Mucosa of descending colon (tissue), 3 donors: ENCODE measurements around the gene ZBTB5. TPM values are rescaled to one million over a fixed set of nuclear protein-coding genes. Genes with fewer than 3 reads are reported as not detected.
A peak's percentile ranks its signal among the peaks of the same experiment; 100 is the strongest.

Source experiments
- ATAC-seq: fragments of 200-7000 bp; cut with Tn5 transposase; one replicate; pipeline ENCODE4 v1.9.1; 2020; ENCODE audit warnings: mild to moderate bottlenecking, moderate library complexity
- DNase-seq, 3 donors: peaks; one replicate each; pipeline ENCODE4 v3.0.0-alpha.2; 2020
- H3K36me3 ChIP-seq: fragments of 200-600 bp; one replicate; pipeline ENCODE4 v1.8.0; 2021; ENCODE audit warnings: low read depth, mild to moderate bottlenecking
- H3K4me1 ChIP-seq: fragments of 200-600 bp; one replicate; pipeline ENCODE4 v1.8.0; 2021; ENCODE audit warnings: low read depth, mild to moderate bottlenecking
- H3K4me3 ChIP-seq: fragments of 200-600 bp; one replicate; pipeline ENCODE4 v1.8.0; 2021; ENCODE audit warnings: mild to moderate bottlenecking
- H3K9me3 ChIP-seq: fragments of 200-600 bp; one replicate; pipeline ENCODE4 v1.8.0; 2021; ENCODE audit warnings: mild to moderate bottlenecking
- intact Hi-C, 2 donors: fragments of 100-400 bp; cut with DNase I in 1 of 2; cut with micrococcal nuclease in 1 of 2; formaldehyde crosslinking; loops; one replicate each; pipeline versions ENCODE4 v1.11.0 to v1.11.1; 2022; cut with DNase I, micrococcal nuclease
- total RNA-seq, 3 donors: library from RNA; stranded (reverse); fragmentation: NEBNext Ultra II Directional in 2 of 3; extraction: Animal tissue kit (Norgen Biotek cat#: 25700) in 2 of 3; gene quantifications; one replicate each; pipeline versions ENCODE4 v1.2.1 to v1.2.4, GENCODE V29; 2021 to 2023
- TF ChIP-seq, protein P1 (sequence below): fragments of 200-600 bp; IDR thresholded peaks from one replicate; pipeline ENCODE4 v1.8.0; 2022; ENCODE audit warnings: antibody characterized with exemption, mild to moderate bottlenecking
- donor health status: DM: no; HTN: no; CAD: no; lungs with moderate emphysema.
- donor health status: DM: no; HTN: no; CAD: no.
- donor health status: DM: no; HTN: yes; CAD: no.

The ZBTB5 gene
- total RNA-seq, 3 donors from 2014 or later: 7.8 to 11.9 (median 9.5) TPM

DNA sequence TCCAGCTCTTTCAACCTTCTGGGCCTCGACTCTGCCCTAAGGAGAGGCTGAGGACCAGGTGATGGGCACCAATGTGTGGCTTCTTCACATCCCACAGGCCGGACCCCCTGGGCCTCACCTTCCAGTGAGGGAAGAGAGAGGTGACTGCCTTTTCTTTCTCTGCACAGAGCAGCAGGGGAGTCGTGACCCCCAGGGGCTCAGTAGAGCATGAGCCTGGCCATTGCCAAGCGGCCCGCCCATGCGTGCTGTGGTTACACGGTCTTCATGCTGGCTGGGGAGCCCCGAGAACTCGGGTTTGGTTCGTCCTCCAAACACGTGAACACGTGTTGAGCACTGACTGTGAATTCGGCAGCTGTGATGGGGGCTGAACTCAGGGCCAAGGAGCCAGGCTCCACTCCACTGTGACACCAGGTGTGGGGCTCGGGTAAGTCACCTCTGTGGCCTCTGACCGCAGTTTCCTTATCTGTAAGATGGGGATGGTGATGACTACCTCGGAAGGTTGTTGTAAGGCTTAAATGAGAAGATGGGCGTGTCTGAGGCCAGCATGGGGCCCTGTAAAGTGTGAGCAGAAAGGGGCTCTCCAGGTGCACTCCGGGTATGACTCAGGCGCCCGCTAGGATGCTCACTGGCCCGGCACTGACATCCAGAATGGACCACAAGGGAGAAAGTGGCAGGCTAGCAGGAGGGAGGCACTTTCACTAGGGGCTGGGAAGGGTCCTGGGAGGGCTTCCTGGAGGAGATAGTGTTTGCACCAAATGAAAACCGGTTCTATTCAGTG is 56.1 kb downstream of the ZBTB5 start:
- peak in 2 of 3 donors; percentile 37 to 82 for DNase-seq
- Histone ChIP-seq H3K4me1 (no peaks in the 10 kb centered on the region), H3K4me3 (no peak overlapping the region), H3K36me3 (no peaks in the 10 kb centered on the region), H3K9me3 (no peaks in the 10 kb centered on the region)
- TF ChIP-seq, protein P1, sequence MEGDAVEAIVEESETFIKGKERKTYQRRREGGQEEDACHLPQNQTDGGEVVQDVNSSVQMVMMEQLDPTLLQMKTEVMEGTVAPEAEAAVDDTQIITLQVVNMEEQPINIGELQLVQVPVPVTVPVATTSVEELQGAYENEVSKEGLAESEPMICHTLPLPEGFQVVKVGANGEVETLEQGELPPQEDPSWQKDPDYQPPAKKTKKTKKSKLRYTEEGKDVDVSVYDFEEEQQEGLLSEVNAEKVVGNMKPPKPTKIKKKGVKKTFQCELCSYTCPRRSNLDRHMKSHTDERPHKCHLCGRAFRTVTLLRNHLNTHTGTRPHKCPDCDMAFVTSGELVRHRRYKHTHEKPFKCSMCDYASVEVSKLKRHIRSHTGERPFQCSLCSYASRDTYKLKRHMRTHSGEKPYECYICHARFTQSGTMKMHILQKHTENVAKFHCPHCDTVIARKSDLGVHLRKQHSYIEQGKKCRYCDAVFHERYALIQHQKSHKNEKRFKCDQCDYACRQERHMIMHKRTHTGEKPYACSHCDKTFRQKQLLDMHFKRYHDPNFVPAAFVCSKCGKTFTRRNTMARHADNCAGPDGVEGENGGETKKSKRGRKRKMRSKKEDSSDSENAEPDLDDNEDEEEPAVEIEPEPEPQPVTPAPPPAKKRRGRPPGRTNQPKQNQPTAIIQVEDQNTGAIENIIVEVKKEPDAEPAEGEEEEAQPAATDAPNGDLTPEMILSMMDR: no peak
- peak; percentile 80 for ATAC-seq
- intact Hi-C loops: no loop called here

DNA sequence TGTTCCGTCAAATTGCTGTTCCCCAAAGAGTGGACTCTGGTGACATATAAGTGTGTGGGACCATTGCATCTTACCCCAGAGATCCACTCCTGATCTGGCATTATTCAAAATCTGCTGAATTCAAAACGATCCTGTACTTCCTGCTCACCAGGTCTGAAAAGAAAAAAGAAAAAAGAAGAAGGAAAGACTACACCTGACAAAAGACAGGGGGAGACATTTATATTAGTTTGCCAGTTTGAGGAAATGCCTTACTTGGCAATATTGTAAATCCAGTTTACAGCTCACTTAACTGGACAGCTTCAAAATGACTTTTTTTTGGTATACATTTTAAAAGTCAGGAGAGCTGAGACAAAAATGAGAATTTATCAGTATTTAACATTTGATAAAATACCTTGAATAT is 57.8 kb downstream of the ZBTB5 start:
- Histone ChIP-seq H3K9me3 (no peaks in the 10 kb centered on the region), H3K4me3 (no peak overlapping the region), H3K36me3 (no peaks in the 10 kb centered on the region), H3K4me1 (no peaks in the 10 kb centered on the region)
- TF ChIP-seq, protein P1: no peak
- no peak for ATAC-seq
- no peak for DNase-seq
- intact Hi-C loops: no loop called here

DNA sequence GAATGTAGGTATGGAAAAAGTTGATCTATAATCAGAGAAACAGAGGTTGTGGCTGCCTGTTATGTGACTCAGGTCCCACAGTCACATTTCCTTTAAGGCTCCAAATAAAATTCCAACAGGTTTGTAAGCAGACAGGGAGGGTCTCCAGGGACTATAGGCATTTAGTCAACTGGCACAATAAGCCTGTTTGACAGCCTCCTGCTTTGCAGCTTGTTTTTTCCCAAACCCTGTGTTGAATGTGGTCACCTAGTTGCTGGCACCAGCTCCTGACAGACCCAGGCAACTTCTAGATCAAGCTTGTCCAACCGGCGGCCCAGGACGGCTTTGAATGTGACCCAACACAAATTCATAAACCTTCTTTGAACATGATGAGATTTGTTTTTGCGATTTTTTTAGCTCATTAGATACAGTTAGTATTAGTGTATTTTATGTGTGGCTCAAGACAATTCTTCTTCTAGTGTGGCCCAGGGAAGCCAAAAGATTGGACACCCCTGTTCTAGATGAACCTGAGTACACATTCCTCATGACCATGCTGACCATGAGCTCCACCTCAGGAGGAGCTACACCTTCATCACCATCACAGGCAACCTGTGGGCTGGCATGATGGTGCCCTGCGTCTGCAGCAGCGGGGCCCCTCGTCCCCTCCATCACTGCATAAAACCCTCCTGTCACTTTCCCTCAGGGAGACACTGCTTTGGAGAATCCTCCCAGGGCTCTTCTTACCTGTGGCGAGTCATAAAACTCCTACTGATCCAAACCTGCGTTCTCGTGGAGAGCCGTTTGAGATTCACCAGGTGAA is 58.4 kb downstream of the ZBTB5 start:
- intact Hi-C loops: no loop called here
- Histone ChIP-seq H3K36me3 (no peaks in the 10 kb centered on the region), H3K4me3 (no peak overlapping the region), H3K4me1 (no peaks in the 10 kb centered on the region), H3K9me3 (no peaks in the 10 kb centered on the region)
- TF ChIP-seq, protein P1: no peak
- ATAC-seq: no peak
- DNase-seq: no peak

DNA sequence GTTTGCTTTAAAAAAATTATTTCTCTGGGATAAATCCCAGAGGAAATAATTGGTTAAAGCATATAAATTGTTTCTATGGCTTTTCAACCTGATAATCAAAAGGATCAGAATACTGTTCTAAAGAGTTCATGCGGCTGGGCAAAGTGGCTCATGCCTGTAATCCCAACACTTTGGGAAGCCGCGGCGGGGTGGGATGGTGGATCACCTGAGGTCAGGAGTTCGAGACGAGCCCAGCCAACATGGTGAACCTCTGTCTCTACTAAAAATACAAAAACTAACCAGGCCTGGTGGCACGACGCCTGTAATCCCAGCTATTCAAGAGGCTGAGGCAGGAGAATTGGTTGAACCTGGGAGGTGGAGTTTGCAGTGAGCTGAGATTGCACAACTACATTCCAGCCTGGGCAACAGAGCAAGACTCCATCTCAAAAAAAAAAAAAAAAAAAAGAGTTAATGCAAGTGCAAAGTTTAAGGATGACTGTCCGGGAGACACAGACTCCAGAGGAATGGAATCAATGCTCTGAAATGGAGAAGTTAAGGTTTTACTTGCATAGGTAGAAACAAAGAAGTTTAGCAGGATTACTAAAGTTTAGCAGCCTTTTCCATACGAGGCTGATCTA is 59.4 kb downstream of the ZBTB5 start:
- intact Hi-C loops: no loop called here
- TF ChIP-seq, protein P1: no peak
- DNase-seq (no peak), ATAC-seq (no peak)
- Histone ChIP-seq H3K9me3 (no peaks in the 10 kb centered on the region), H3K36me3 (no peaks in the 10 kb centered on the region), H3K4me3 (no peak overlapping the region), H3K4me1 (no peaks in the 10 kb centered on the region)

DNA sequence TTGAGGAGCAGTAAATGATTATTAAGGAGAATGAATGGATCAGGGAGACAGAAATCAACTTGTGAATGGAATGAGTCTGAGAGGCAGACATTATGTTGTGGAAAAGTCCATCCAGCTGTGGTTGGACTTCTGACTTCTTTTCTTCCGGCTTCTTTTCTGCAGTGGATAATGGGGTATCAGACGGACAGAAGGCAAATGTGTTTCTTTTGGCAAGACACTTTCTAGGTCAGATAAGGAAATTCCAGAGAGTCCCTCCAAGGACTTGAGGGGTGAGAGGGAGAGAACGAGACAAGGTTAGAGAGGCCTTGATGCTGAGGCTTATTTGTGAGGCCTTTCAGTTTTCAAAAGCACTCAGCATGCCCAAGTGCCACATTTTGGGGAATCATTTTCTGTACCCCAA is 59.9 kb downstream of the ZBTB5 start:
- ATAC-seq (no peak), DNase-seq (no peak)
- H3K4me3 ChIP-seq: no peak overlapping the region
- intact Hi-C loops: no loop called here
- H3K9me3 ChIP-seq: no peaks in the 10 kb centered on the region
- no peaks in the 10 kb centered on the region for H3K36me3 ChIP-seq
- H3K4me1 ChIP-seq: no peaks in the 10 kb centered on the region
- TF ChIP-seq, protein P1: no peak
